ENCODE measurements around the gene RUNX2.

DNA sequence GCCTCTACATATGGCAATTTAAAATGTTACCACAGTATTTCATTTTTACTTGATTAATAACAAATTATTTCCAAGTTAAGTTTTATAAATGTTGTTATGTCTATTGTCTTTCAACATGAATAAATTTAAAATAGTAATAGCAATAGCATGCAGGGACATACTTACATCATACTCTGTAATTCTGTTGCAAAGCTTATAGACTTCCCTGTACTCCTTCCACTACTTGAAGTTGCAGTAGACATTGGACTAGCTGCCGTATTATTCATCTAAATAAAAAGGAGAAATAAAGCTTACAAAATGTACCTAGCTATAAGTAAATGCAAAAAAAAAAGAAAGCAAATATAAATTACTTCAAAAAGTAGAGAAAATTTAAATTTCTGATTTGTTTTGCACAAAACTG lies 36.9 kb downstream of the RUNX2 start:
- TF ChIP-seq, protein P1, sequence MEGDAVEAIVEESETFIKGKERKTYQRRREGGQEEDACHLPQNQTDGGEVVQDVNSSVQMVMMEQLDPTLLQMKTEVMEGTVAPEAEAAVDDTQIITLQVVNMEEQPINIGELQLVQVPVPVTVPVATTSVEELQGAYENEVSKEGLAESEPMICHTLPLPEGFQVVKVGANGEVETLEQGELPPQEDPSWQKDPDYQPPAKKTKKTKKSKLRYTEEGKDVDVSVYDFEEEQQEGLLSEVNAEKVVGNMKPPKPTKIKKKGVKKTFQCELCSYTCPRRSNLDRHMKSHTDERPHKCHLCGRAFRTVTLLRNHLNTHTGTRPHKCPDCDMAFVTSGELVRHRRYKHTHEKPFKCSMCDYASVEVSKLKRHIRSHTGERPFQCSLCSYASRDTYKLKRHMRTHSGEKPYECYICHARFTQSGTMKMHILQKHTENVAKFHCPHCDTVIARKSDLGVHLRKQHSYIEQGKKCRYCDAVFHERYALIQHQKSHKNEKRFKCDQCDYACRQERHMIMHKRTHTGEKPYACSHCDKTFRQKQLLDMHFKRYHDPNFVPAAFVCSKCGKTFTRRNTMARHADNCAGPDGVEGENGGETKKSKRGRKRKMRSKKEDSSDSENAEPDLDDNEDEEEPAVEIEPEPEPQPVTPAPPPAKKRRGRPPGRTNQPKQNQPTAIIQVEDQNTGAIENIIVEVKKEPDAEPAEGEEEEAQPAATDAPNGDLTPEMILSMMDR (IDR thresholded peaks at IDR 0.05; ENCODE audit: low read depth, low read length): no peak
- TF ChIP-seq, protein P2, sequence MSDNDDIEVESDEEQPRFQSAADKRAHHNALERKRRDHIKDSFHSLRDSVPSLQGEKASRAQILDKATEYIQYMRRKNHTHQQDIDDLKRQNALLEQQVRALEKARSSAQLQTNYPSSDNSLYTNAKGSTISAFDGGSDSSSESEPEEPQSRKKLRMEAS (IDR thresholded peaks at IDR 0.05; ENCODE audit: low read depth, low read length): no peak
- TF ChIP-seq POLR2A (IDR thresholded peaks at IDR 0.05; ENCODE audit: extremely low read depth, insufficient read length): no peak

All from NB4 (cell line).